GM19023 (cell line): ENCODE data around the gene F2RL1.
A peak's percentile ranks its signal among the peaks of the same experiment; 100 is the strongest.
"Not testable (repeated sequence)": the region's sequence is repeated elsewhere in the genome, so short reads cannot be mapped to it uniquely, and the experiment has no call there.

Experiments used
- ATAC-seq: cut with Tn5 transposase; IDR thresholded peaks from one replicate; pipeline ENCODE4 v1.9.1; 2021; ENCODE audit warnings: mild to moderate bottlenecking, moderate library complexity; ENCODE audit not compliant: unreplicated experiment

Gene F2RL1

GRCh38 chr5:76849419-76850291 lies 30.8 kb downstream of the F2RL1 start, which contains the start of gene S100Z:
S100Z (plus strand) TSS chr5:76850014; CDS start chr5:76875360, 25,346 bp downstream.
- ATAC-seq = no peak

GRCh38 chr5:76850543-76851145 lies 31.8 kb downstream of the F2RL1 start:
- no peak for ATAC-seq

GRCh38 chr5:76851728-76852369 lies 33.0 kb downstream of the F2RL1 start:
- no peak for ATAC-seq

GRCh38 chr5:76852772-76853171 lies 33.9 kb downstream of the F2RL1 start:
- no peak for ATAC-seq

- not testable (repeated sequence) for ATAC-seq
Observed at GRCh38 chr5:76853741-76854140, 34.9 kb downstream of the F2RL1 start.

- ATAC-seq = no peak
Observed at GRCh38 chr5:76854644-76855043, 35.8 kb downstream of the F2RL1 start.

GRCh38 chr5:76855501-76855900 lies 36.7 kb downstream of the F2RL1 start:
- peak; percentile 42 for ATAC-seq

- ATAC-seq = peak; percentile 65
Observed at GRCh38 chr5:76855961-76856360, 37.1 kb downstream of the F2RL1 start.

- ATAC-seq = not testable (repeated sequence)
Observed at GRCh38 chr5:76856800-76857199, 38.0 kb downstream of the F2RL1 start.

- ATAC-seq = no peak
Observed at GRCh38 chr5:76859591-76860247, 40.9 kb downstream of the F2RL1 start.

GRCh38 chr5:76861612-76862011 lies 42.8 kb downstream of the F2RL1 start:
- no peak for ATAC-seq

GRCh38 chr5:76863001-76863400 lies 44.2 kb downstream of the F2RL1 start:
- ATAC-seq = no peak

GRCh38 chr5:76866503-76866902 lies 47.7 kb downstream of the F2RL1 start:
- no peak for ATAC-seq

- ATAC-seq = no peak
Observed at GRCh38 chr5:76867038-76867437, 48.2 kb downstream of the F2RL1 start.

GRCh38 chr5:76867827-76868693 lies 49.2 kb downstream of the F2RL1 start:
- ATAC-seq = no peak

GRCh38 chr5:76870046-76870445 lies 51.2 kb downstream of the F2RL1 start:
- ATAC-seq = no peak

GRCh38 chr5:76874088-76874581 lies 55.3 kb downstream of the F2RL1 start:
- no peak for ATAC-seq
